Measurements from ENCODE around the gene AP1M1. TPM values are rescaled to one million over a fixed set of nuclear protein-coding genes. Genes with fewer than 3 reads are reported as not detected.

The AP1M1 gene
- total RNA-seq, 6 donors from 2014 or later = 45.7 to 87.7 (median 62.5) TPM

DNA sequence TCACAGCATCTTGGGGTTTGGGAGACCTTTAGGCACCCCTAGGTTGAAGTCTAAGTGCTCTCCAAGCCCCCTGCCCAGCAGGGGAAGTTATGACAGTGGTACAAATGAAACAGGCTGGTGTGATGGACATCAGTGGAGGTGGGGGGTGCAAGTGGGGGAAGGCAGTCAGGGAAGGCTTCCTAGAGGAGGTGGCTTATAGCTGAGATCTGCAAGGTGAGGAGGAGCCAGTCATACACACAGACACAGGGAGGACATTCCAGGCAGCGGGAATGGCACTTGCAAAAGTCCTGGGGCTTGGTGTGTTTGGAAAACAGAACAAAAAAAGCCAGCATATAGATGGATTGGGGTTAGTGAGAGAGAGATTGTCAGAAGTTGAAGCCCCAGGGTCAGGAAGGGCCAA is 42.6 kb upstream of the AP1M1 start:
- Histone ChIP-seq H3K27ac (no peak overlapping the region), H3K4me1 (no peaks in the 10 kb centered on the region), H3K27me3 (no peaks in the 10 kb centered on the region), H3K4me3 (no peak overlapping the region), H3K36me3 (peaks cover 0 to 14% (median 4%) of the 10 kb centered on the region in 4 donors), H3K9me3 (no peaks in the 10 kb centered on the region)
- DNase-seq = no peak
- TF ChIP-seq POLR2A (IDR thresholded peaks at IDR 0.05) = no peak
- 81 to 84% methylated on average over 1 of the region's 1 CpG for WGBS, 2 donors
- ATAC-seq (ENCODE audit: low FRiP score in 2 of 2) = no peak

DNA sequence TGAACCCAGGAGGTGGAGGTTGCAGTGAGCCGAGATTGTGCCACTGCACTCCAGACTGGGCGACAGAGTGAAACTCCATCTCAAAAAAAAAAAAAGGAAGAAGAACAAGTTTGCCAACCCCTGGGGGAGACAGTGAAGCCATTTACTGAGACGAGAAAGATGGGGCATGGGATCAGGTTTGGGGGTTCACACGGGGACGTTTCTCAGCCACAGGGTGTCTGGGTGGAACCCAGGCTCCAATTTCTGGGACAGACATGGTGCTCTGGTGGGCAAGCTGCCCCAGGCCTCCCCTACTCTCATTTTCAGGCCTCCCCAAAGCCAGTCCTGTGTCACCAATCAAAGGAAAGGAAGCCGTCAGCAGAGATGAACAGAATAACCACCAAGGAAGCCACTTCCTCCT is 40.8 kb upstream of the AP1M1 start:
- Histone ChIP-seq H3K4me1 (no peaks in the 10 kb centered on the region), H3K36me3 (peaks cover 0 to 14% (median 4%) of the 10 kb centered on the region in 4 donors), H3K9me3 (no peaks in the 10 kb centered on the region), H3K27ac (no peak overlapping the region), H3K27me3 (no peaks in the 10 kb centered on the region), H3K4me3 (no peak overlapping the region)
- WGBS, 2 donors = 71 to 73% methylated on average over 6 of the region's 6 CpGs
- no peak for ATAC-seq (ENCODE audit: low FRiP score in 2 of 2)
- no peak for DNase-seq
- TF ChIP-seq CTCF (IDR thresholded peaks at IDR 0.05) (no peak), POLR2A (IDR thresholded peaks at IDR 0.05) (no peak), POLR2AphosphoS5 (IDR thresholded peaks at IDR 0.05) (no peak), EP300 (IDR thresholded peaks at IDR 0.05) (no peak)

DNA sequence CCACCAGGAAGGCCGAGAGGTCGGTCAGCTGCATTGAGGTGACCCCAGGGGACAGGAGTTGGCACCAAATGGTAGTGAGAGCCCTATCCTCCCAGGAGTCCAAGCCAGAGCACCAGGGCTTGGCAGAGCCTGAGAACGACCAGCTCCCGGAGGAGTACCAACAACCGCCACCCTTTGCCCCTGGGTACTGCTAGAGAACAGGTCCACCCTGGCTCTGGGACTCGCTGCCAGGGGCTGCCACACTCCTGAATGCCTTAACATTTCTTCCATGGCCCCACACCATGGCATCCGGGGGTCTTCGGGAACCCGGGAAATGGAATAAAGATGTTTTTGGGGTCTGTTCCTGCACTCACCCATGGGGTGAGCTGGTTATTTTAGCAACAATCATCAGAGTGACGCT is 40.1 kb upstream of the AP1M1 start:
- WGBS, 2 donors = 85 to 100% methylated on average over 4 to 9 of the region's 10 CpGs
- Histone ChIP-seq H3K4me3 (no peak overlapping the region), H3K36me3 (peaks cover 0 to 14% (median 3%) of the 10 kb centered on the region in 4 donors), H3K27me3 (no peaks in the 10 kb centered on the region), H3K27ac (no peak overlapping the region), H3K4me1 (no peaks in the 10 kb centered on the region), H3K9me3 (no peaks in the 10 kb centered on the region)
- ATAC-seq (ENCODE audit: low FRiP score in 2 of 2) = no peak
- no peak for TF ChIP-seq POLR2AphosphoS5 (IDR thresholded peaks at IDR 0.05)
- no peak for TF ChIP-seq CTCF (IDR thresholded peaks at IDR 0.05)
- TF ChIP-seq EP300 (IDR thresholded peaks at IDR 0.05) = no peak
- no peak for TF ChIP-seq POLR2A (IDR thresholded peaks at IDR 0.05)
- DNase-seq = no peak

DNA sequence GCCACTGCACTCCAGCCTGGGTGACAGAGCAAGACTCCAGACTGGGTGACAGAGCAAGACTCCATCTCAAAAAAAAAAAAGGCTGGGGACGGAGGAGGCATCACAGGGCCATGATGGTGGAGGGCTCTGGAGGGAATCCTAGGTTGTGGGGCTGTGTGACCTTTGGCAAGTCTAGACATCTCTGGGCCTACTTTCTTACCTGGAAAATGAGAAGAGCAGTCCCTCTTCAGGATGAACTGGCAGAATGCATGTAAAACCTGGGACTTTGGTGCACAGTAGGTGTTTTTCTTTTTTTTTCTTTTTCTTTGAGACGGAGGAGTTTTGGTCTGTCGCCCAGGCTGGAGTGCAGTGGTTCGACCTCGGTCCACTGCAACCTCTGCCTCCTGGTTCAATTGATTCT is 38.1 kb upstream of the AP1M1 start:
- ATAC-seq (ENCODE audit: low FRiP score in 2 of 2) = no peak
- WGBS, 2 donors = 90% methylated on average over 5 of the region's 5 CpGs

DNA sequence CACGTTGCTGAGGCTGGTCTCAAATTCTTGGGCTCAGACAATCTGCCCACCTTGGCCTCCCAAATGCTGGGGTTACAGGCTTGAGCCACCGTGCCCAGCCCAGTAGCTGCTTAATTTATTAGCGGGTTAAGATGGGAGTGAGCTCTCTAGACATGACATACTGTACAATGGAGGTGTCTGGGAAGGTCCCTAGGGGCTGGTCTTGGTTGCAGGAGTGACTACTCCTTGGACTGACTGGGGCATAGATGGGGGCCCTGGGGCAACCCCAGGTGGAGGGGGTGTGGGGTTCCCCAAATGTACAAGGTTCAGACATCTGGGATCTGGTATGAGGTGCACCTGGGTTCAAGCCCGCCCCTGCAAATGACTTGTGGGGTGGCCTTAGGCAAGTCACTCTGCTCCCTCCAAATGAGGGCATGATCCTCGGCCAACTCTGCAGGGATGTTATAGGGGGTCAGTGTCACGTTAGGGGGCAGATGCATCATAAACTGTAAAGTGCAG is 37.2 kb upstream of the AP1M1 start:
- no peaks in the 10 kb centered on the region for H3K27me3 ChIP-seq
- H3K4me3 ChIP-seq = no peak overlapping the region
- no peak overlapping the region for H3K27ac ChIP-seq
- peaks cover 0 to 8% (median 0%) of the 10 kb centered on the region in 4 donors for H3K36me3 ChIP-seq
- no peaks in the 10 kb centered on the region for H3K4me1 ChIP-seq
- DNase-seq = no peak
- no peaks in the 10 kb centered on the region for H3K9me3 ChIP-seq
- 72 to 75% methylated on average over 6 of the region's 6 CpGs for WGBS, 2 donors
- TF ChIP-seq CTCF (IDR thresholded peaks at IDR 0.05) (no peak), POLR2AphosphoS5 (IDR thresholded peaks at IDR 0.05) (no peak), EP300 (IDR thresholded peaks at IDR 0.05) (no peak), POLR2A (IDR thresholded peaks at IDR 0.05) (no peak)
- ATAC-seq (ENCODE audit: low FRiP score in 2 of 2) = no peak

More for the DNA sequence above, 38.1 kb upstream of the AP1M1 start:
- H3K27ac ChIP-seq = no peak overlapping the region
- no peak for TF ChIP-seq POLR2A (IDR thresholded peaks at IDR 0.05)
- no peak for TF ChIP-seq CTCF (IDR thresholded peaks at IDR 0.05)
- TF ChIP-seq POLR2AphosphoS5 (IDR thresholded peaks at IDR 0.05) = no peak
- TF ChIP-seq EP300 (IDR thresholded peaks at IDR 0.05) = no peak
- DNase-seq = no peak
- H3K4me1 ChIP-seq = no peaks in the 10 kb centered on the region
- H3K4me3 ChIP-seq = no peak overlapping the region
- peaks cover 0 to 14% (median 0%) of the 10 kb centered on the region in 4 donors for H3K36me3 ChIP-seq
- no peaks in the 10 kb centered on the region for H3K27me3 ChIP-seq
- no peaks in the 10 kb centered on the region for H3K9me3 ChIP-seq
